Caco-2 (cell line): ENCODE results near the gene RAD51B. TPM values are rescaled to one million over a fixed set of nuclear protein-coding genes. Genes with fewer than 3 reads are reported as not detected.

ENCODE experiments used
- BruUV-seq: library from RNA; stranded (reverse); fragments of 400-500 nt; replicated peaks from 2 replicates; lab custom pipeline; 2021; lab: Mats Ljungman, UMichigan
- CTCF ChIA-PET: fragments of 300-600 bp; sonication (Branson Sonifier 250); formaldehyde crosslinking; loops from one replicate; lab custom pipeline; 2022; ENCODE audit warnings: antibody characterized with exemption; lab: Charles Lee
- POLR2A ChIA-PET: fragments of 300-600 bp; sonication (Branson Sonifier 250); formaldehyde crosslinking; loops from one replicate; lab custom pipeline; 2022; ENCODE audit warnings: antibody characterized with exemption; lab: Charles Lee
- DNase-seq, 2 experiments: peaks; one replicate each; pipeline versions ENCODE4 v3.0.0 to v3.0.0-alpha.2; 2020 to 2022
- H3K27me3 ChIP-seq: replicated peaks from 2 replicates; pipeline ENCODE4 v1.6.0; 2011; ENCODE audit warnings: low read length; ENCODE audit not compliant: control insufficient read depth, insufficient read depth
- H3K36me3 ChIP-seq: 2 replicates; pipeline ENCODE4 v1.5.1; 2011; ENCODE audit warnings: low read length; ENCODE audit not compliant: control insufficient read depth, insufficient read depth
- H3K4me1 ChIP-seq: fragments of 250-450 bp; sonication (Bioruptor Pico); 2 replicates; pipeline ENCODE4 v1.5.1; 2020; ENCODE audit warnings: mild to moderate bottlenecking
- H3K4me3 ChIP-seq: 2 replicates; pipeline ENCODE4 v1.5.1; 2011; ENCODE audit warnings: low read depth, mild to moderate bottlenecking, control low read depth, low read length
- H3K9me3 ChIP-seq: fragments of 250-450 bp; sonication (Bioruptor Pico); 2 replicates; pipeline ENCODE4 v1.5.1; 2020; ENCODE audit warnings: mild to moderate bottlenecking, moderate library complexity
- H3K27ac Mint-ChIP-seq: one replicate; pipeline ENCODE4 v1.8.0; 2022; ENCODE audit warnings: mixed read lengths; ENCODE audit not compliant: unreplicated experiment
- H3K27me3 Mint-ChIP-seq: one replicate; pipeline ENCODE4 v1.8.0; 2022; ENCODE audit warnings: mixed read lengths; ENCODE audit not compliant: insufficient read depth, unreplicated experiment
- H3K36me3 Mint-ChIP-seq: one replicate; pipeline ENCODE4 v1.8.0; 2022; ENCODE audit warnings: mild to moderate bottlenecking, mixed read lengths; ENCODE audit not compliant: insufficient read depth, unreplicated experiment
- H3K4me1 Mint-ChIP-seq: one replicate; pipeline ENCODE4 v1.8.0; 2022; ENCODE audit warnings: low read depth, mixed read lengths; ENCODE audit not compliant: unreplicated experiment
- H3K4me3 Mint-ChIP-seq: one replicate; pipeline ENCODE4 v1.8.0; 2022; ENCODE audit warnings: mild to moderate bottlenecking, moderate library complexity, mixed read lengths; ENCODE audit not compliant: unreplicated experiment
- H3K9me3 Mint-ChIP-seq: one replicate; pipeline ENCODE4 v1.8.0; 2022; ENCODE audit warnings: mixed read lengths; ENCODE audit not compliant: unreplicated experiment
- CTCF ChIP-seq, 2 experiments: fragments of 200-600 bp in 1 of 2; IDR thresholded peaks; 1 replicate in 1 of 2; 2 replicates in 1 of 2; pipeline versions ENCODE4 v1.5.1 to v1.8.0; 2011 to 2022; ENCODE audit warnings: antibody characterized with exemption in 1 of 2, control low read depth in 1 of 2, inconsistent platforms in 1 of 2, low read depth in 1 of 2, low read length in 1 of 2, mild to moderate bottlenecking in 1 of 2, moderate library complexity in 1 of 2; ENCODE audit not compliant: insufficient read depth in 1 of 2, severe bottlenecking in 1 of 2, unreplicated experiment in 1 of 2
- intact Hi-C: fragments of 100-400 bp; cut with micrococcal nuclease; formaldehyde crosslinking; loops from one replicate; pipeline ENCODE4 v1.10.0; 2022; ENCODE audit not compliant: unreplicated experiment
- total RNA-seq: library from RNA; stranded (reverse); gene quantifications from 2 replicates; pipeline ENCODE4 v1.2.3, GENCODE V29; 2022

The RAD51B gene
- total RNA-seq, 1 experiment from 2014 or later, result 16.7 TPM

- CTCF ChIA-PET, result interaction anchor here (0.7 to 1.4 kb wide), 11 partner anchors 27 to 579 kb away, joined by 3 to 7 read pairs (median 3); partner anchors contain the start of gene ZFP36L1
- BruUV-seq, result TSS peak; percentile 95
- intact Hi-C loops, result loop anchor here (1.0 to 2.0 kb wide), 4 partner anchors 8 to 166 kb away; no protein-coding TSS in a partner anchor
- no peaks in the 10 kb centered on the region for H3K36me3 ChIP-seq
- peak overlapping the region; percentile 77 for H3K4me3 Mint-ChIP-seq
- no peaks in the 10 kb centered on the region for H3K27me3 ChIP-seq
- H3K4me1 ChIP-seq, result peaks cover 26% of the 10 kb centered on the region
- POLR2A ChIA-PET, result interaction anchor here (0.6 to 2.4 kb wide), 10 partner anchors 9 to 437 kb away, joined by 3 to 20 read pairs (median 4); partner anchors contain the start of gene ZFP36L1
- H3K4me3 ChIP-seq, result peak overlapping the region; percentile 49
- TF ChIP-seq CTCF (IDR thresholded peaks at IDR 0.05; ENCODE audit: insufficient read depth in 1 of 2, low read depth in 1 of 2, low read length in 1 of 2, severe bottlenecking in 1 of 2, unreplicated experiment in 1 of 2), result no peak
- H3K27me3 Mint-ChIP-seq, result no peaks in the 10 kb centered on the region
- H3K9me3 Mint-ChIP-seq, result no peaks in the 10 kb centered on the region
- H3K4me1 Mint-ChIP-seq, result peaks cover 15% of the 10 kb centered on the region
- peaks cover 13% of the 10 kb centered on the region for H3K36me3 Mint-ChIP-seq
- peak; percentile 82 to 87 for DNase-seq
- H3K9me3 ChIP-seq, result no peaks in the 10 kb centered on the region
- H3K27ac Mint-ChIP-seq, result peak overlapping the region; percentile 89
These were observed 809.2 kb downstream of the RAD51B start for GRCh38 chr14:68628605-68629310.

- H3K9me3 ChIP-seq, result no peaks in the 10 kb centered on the region
- Mint-ChIP-seq H3K36me3 (peaks cover 13% of the 10 kb centered on the region), H3K4me1 (peaks cover 20% of the 10 kb centered on the region), H3K9me3 (no peaks in the 10 kb centered on the region), H3K27me3 (no peaks in the 10 kb centered on the region), H3K4me3 (no peak overlapping the region), H3K27ac (peak overlapping the region; percentile 89)
- CTCF ChIA-PET, result interaction anchor here (1.4 kb wide), 1 partner anchor 31 kb away, joined by 4 read pairs; no protein-coding TSS in a partner anchor
- no peaks in the 10 kb centered on the region for H3K36me3 ChIP-seq
- no peaks in the 10 kb centered on the region for H3K27me3 ChIP-seq
- no peak for TF ChIP-seq CTCF (IDR thresholded peaks at IDR 0.05; ENCODE audit: insufficient read depth in 1 of 2, low read depth in 1 of 2, low read length in 1 of 2, severe bottlenecking in 1 of 2, unreplicated experiment in 1 of 2)
- POLR2A ChIA-PET, result interaction anchor here (2.4 kb wide), 1 partner anchor 163 kb away, joined by 20 read pairs; the partner anchor contains the start of gene ZFP36L1
- BruUV-seq, result no TSS peak
- peaks cover 35% of the 10 kb centered on the region for H3K4me1 ChIP-seq
- H3K4me3 ChIP-seq, result no peak overlapping the region
- DNase-seq, result no peak
- intact Hi-C loops, result no loop called here
These were observed 810.5 kb downstream of the RAD51B start for GRCh38 chr14:68630081-68630571.

- no TSS peak for BruUV-seq
- POLR2A ChIA-PET, result no interaction called here
These were observed 811.2 kb downstream of the RAD51B start for GRCh38 chr14:68630611-68631393.

More at GRCh38 chr14:68630611-68631393, 811.2 kb downstream of the RAD51B start:
- no peaks in the 10 kb centered on the region for H3K36me3 ChIP-seq
- H3K4me1 ChIP-seq, result peaks cover 35% of the 10 kb centered on the region
- no peak overlapping the region for H3K4me3 Mint-ChIP-seq
- H3K27me3 Mint-ChIP-seq, result no peaks in the 10 kb centered on the region
- no peak overlapping the region for H3K4me3 ChIP-seq
- peaks cover 20% of the 10 kb centered on the region for H3K4me1 Mint-ChIP-seq
- H3K27me3 ChIP-seq, result no peaks in the 10 kb centered on the region
- CTCF ChIA-PET, result no interaction called here
- no peak for TF ChIP-seq CTCF (IDR thresholded peaks at IDR 0.05; ENCODE audit: insufficient read depth in 1 of 2, low read depth in 1 of 2, low read length in 1 of 2, severe bottlenecking in 1 of 2, unreplicated experiment in 1 of 2)
- H3K27ac Mint-ChIP-seq, result peak overlapping the region; percentile 89
- H3K36me3 Mint-ChIP-seq, result peaks cover 13% of the 10 kb centered on the region
- intact Hi-C loops, result no loop called here
- H3K9me3 ChIP-seq, result no peaks in the 10 kb centered on the region
- DNase-seq, result no peak
- H3K9me3 Mint-ChIP-seq, result no peaks in the 10 kb centered on the region
